Dermis blood vessel endothelial cell (primary cell): Measurements from ENCODE around the gene EPB41L5. TPM values are rescaled to one million over a fixed set of nuclear protein-coding genes. Genes with fewer than 3 reads are reported as not detected.
A peak's percentile ranks its signal among the peaks of the same experiment; 100 is the strongest.
"Not testable (repeated sequence)": the region's sequence is repeated elsewhere in the genome, so short reads cannot be mapped to it uniquely, and the experiment has no call there.

ENCODE experiments used
- DNase-seq: peaks from one replicate; pipeline ENCODE4 v3.0.0; 2010
- total RNA-seq: library from RNA; depleted of rRNA; stranded (reverse); fragments of >200 nt; gene quantifications from 2 replicates; pipeline ENCODE4 v1.2.3, GENCODE V29; 2014

EPB41L5 gene
- total RNA-seq, 1 donor from 2014 or later, result 30.8 TPM

DNA sequence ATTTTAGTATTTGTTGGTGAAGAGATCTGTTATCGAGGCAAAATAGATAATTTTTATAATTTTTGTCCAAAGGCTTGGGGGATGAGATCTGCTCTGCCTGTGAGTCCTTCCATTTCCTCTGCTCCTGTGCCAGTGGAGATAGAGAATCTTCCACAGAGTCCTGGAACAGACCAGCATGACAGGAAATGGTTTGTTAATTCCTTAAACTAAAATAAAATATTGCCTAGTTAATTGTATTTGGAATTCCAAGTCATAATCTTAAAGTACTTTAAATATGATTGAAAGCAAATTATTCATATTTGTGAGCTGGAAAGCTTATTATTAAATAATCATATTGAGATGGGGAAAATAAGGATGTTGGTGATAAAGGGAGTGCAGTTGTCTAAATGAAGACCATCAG is 87.8 kb downstream of the EPB41L5 start:
- no peak for DNase-seq

DNA sequence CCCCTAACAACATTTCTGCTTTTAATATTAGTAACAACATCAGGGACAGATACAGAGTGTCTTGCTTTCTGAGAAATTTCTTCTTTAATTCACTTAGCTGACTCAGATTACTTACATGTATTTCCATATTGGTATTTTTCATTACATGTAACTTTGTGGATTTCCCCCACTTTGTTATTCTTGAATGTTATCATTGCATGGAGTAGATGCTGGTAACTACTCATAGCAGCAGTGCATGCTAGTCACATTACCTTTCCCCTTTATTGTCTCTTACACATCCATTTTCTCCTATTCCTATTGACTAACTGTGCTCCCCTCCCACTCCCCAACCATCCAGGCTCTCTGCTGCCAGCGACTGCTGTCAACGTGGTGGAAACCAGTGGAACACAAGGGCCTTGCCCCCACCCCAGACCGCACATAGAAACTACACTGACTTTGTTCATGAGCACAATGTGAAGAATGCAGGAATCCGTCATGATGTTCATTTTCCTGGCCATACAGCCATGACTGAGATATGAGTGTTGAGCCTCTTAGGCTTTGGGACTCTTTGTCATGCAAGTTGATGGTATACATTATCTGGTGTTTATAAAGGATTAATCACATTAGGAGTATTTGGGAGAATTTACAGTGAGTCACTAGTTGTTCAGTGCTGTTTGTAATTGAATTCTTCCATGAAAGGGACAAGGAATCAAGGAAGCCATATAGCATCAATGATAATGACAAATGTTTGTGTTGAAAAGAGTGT is 91.0 kb downstream of the EPB41L5 start:
- peak; percentile 22 for DNase-seq

- no peak for DNase-seq
Observed at GRCh38 chr2:120104772-120105171, 91.9 kb downstream of the EPB41L5 start.

DNA sequence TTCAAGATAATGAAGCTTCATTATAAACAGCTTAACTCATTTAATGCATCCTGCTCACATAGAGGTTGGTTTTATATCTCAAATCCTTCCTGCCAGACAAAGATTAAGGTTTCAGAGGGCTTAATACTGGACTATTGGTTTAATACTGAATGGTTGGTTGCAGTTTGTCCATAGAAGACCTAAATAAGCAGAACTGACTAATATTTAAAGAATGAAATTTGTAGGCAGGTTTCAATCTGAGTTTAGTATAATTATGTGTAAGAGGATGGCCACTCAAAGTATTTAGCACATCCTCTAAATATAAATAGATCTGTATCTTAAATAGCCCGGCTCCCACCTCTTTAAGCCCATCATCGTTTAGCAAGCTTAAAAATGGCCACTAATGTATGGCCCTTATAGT is 92.5 kb downstream of the EPB41L5 start:
- DNase-seq, result no peak

DNA sequence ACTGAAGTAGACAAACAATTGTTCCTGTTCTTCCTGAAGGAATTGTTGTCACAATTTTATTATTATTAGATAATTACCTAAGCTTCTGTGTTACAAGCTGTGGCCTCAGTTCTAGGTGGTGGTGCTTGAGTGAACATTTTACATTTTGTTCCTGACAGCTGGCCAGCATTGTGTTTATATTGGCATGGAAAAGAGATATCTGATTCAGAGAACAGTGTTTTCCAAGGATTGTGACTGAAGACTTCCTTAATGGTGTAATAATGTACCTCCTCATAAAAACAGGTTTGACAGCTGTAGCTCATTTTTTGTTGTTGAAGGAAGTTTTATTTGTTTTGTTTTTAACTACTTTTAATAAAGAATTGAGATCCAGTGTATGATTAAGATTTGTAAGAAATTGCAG is 95.2 kb downstream of the EPB41L5 start:
- DNase-seq, result peak; percentile 92

DNA sequence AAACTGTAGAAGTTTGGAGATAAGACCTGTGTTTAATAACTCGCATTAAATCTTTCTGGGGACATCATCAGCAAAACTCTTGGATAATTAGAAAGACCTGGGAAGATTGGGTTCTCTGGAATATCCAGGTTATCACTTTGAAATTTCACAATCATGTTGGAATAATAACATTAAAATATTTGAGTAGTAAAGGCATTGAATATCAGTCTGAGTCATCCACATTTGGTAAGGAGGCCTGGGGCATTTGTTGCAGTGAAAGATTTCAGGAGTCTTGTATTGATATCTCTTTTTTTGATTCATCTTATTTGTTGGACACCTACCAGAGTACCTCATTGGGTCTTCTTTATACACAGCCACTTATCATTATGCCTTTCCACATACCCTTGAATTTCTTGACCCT is 95.9 kb downstream of the EPB41L5 start:
- DNase-seq, result peak; percentile 27

- peak; percentile 72 for DNase-seq
Observed at GRCh38 chr2:120109186-120110061, 96.5 kb downstream of the EPB41L5 start.

DNA sequence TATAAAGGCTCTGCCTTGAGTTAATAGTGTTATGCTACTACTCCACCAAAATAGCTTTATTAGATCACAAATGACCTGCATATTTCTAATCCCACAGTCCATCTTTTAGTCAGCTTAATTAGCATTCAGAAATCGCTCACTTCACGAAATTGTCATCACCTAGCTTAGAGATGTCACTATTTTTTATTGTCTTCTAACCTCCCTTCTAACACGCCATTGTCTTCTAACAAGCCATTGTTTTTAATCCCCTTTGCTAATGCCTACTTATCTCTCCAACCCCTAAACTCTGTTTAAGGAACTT is 97.1 kb downstream of the EPB41L5 start:
- DNase-seq, result no peak

DNA sequence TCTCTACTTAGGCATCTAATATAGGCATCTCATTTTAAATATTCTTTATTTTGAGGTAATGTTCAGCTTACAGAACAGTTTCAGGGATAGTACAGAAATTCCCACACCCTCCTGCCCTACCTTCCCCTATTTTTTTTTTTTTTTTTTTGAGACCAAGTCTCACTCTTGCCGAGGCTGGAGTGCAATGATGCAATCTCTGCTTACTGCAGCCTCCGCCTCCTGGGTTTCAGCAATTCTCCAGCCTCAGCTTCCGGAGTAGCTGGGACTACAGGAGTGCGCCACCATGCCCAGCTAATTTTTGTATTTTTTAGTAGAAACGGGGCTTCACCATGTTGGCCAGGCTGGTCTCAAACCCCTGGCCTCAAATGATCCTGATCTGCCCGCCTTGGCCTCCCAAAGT is 97.6 kb downstream of the EPB41L5 start:
- no peak for DNase-seq

DNA sequence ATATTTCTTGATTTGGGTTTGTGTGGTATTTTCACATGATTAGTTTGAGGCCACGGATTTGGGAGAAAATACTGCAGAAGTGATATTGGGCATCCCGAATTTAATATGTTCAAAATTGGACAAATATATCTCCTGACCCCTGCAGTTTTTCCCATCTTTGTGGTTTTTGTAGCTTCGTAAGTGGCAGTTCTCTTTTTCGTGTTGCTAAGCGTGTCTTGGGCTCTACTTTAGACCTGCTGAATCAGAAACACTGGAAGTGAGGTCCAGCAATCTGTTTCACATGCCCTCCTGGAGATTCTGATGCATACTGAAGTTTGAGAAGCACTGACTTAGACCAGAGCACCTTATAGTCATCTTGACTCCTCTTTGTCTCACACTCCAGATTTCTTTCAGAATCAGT is 98.3 kb downstream of the EPB41L5 start:
- DNase-seq, result no peak

- no peak for DNase-seq
Observed at GRCh38 chr2:120118018-120118417, 105.1 kb downstream of the EPB41L5 start.

- DNase-seq, result no peak
Observed at GRCh38 chr2:120118471-120118870, 105.6 kb downstream of the EPB41L5 start.

DNA sequence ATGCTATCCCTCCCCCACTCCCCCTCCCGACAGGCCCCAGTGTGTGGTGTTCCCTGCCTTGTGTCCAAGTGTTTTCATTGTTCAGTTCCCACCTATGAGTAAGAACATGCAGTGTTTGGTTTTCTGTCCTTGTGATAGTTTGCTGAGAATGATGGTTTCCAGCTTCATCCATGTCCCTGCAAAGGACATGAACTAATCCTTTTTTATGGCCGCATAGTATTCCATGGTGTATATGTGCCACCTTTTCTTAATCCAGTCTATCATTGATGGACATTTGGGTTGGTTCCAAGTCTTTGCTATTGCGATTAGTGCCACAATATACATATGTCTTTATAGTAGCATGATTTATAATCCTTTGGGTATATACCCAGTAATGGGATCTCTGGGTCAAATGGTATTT is 108.5 kb downstream of the EPB41L5 start:
- not testable (repeated sequence) for DNase-seq

DNA sequence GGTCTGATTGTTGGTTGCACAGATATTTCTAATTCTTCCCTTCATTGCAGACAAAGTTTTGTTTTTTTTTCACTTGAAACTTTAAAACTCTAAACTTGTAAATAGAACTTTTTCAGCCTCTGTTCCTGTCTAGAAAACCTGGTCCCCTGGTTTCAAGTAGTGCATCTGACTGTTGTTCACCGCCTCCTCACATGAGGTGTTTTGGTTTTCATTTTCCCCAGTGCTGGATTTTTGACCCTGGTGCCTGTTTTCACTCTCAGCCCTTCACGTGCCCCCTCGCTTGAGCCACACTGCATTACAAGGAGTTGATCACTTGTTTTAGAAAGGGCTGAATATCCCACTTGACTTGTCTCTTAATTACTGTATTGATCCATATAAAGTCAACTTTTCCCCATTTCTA is 110.2 kb downstream of the EPB41L5 start:
- DNase-seq, result no peak

- no peak for DNase-seq
Observed at GRCh38 chr2:120125195-120125594, 112.3 kb downstream of the EPB41L5 start.

GRCh38 chr2:120128216-120128615 is 115.3 kb downstream of the EPB41L5 start:
- no peak for DNase-seq

DNA sequence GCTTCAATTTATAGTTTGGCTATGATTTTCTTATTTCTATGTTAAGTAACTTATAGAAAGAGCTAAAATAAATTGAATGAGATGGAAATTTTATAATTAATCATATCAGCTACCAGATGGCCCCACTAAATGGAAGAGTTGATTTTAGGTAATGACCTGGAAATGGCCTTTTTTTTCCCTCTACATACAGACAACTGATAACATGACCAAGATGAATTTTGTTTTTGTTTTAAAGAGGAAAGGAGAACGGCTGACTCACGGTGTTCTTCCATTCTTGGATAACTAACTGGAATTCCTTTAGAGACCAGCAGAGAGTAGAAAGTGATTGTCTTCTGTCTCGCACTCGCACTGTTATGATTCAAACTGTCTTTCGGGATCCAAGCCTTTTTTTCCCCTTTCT is 119.3 kb downstream of the EPB41L5 start:
- peak; percentile 87 for DNase-seq

DNA sequence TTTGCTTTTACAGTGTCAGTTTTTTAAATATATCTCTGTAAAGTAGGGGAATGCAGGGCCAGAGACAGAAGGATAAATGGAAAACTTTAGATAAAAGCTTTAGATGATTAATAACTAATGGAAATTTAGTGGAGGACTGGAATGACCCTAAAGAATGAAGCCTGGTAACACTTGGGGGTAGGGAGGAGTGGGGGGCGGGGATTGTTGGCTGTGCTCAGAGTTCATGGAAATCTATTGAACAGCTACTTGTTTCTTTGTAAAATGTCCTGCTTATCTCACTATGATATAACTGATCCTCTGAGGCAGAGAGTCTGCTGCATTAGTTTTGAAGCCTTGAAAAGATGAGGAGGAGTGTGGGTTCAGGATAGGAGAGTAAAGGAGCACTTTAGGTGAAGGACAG is 119.8 kb downstream of the EPB41L5 start:
- DNase-seq, result peak; percentile 29

- peak; percentile 5 for DNase-seq
Observed at GRCh38 chr2:120133572-120134244, 120.8 kb downstream of the EPB41L5 start.

DNA sequence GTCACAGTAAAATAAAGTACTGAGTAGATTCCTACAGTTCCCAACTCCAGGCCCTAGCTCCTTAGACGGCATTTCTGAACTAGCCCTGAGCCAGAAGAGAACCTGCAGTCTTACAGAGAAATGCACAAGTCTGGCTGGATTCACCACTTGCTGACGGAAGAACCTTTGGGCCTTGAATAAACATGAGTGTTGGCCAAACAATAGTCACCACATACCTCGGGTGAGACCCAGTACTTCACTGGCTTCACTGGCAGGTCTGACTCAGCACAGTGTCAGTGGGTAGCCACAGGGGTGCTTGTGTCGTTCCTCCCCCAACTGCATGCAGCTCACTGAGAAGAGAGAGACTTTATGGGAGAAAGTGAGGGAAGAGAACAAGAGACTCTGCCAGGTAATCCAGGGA is 121.4 kb downstream of the EPB41L5 start:
- peak; percentile 93 for DNase-seq

DNA sequence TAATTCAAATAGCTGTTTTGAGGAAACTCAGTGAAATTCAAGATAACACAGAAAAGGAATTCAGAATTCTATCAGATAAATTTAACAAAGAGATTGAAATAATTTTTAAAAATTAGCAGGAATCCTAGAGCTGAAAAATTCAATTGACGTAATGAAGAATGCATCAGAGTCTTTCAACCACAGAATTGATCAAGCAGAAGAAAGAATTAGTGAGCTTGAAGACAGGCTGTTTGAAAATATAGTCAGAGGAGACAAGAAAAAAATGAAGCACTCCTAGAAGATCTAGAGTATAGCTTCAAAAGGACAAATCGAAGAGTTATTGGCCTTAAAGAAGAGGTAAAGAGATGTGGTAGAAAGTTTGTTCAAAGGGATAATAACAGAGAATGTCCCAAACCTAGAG is 122.1 kb downstream of the EPB41L5 start:
- not testable (repeated sequence) for DNase-seq

GRCh38 chr2:120140866-120141265 is 128.0 kb downstream of the EPB41L5 start:
- DNase-seq, result no peak

- DNase-seq, result no peak
Observed at GRCh38 chr2:120141300-120142069, 128.6 kb downstream of the EPB41L5 start.
